SK-N-SH (cell line): ENCODE results near the gene ADRA2A. TPM values are rescaled to one million over a fixed set of nuclear protein-coding genes. Genes with fewer than 3 reads are reported as not detected.

Experiments used
- CTCF ChIA-PET: fragments of 300-600, 350-600 bp; formaldehyde crosslinking; extraction: SDS; loops from one replicate; lab custom pipeline; 2021; lab: Yijun Ruan, JAX
- POLR2A ChIA-PET: fragments of 350-600 bp; sonication (Branson Sonifier 250); formaldehyde crosslinking; extraction: SDS; loops from one replicate; lab custom pipeline; 2020; ENCODE audit warnings: antibody characterized with exemption, inconsistent platforms; lab: Yijun Ruan, JAX
- DNase-seq: peaks from one replicate; pipeline ENCODE4 v3.0.0; 2012
- H2AFZ ChIP-seq: fragments of 200-600 bp; sonication (generic); 2 replicates; pipeline ENCODE4 v1.8.1; 2016; ENCODE audit warnings: antibody characterized with exemption, mild to moderate bottlenecking, low read depth
- H3F3A ChIP-seq: fragments of 200-600 bp; sonication (generic); replicated peaks from 2 replicates; pipeline ENCODE3; 2016; ENCODE audit warnings: antibody characterized with exemption, mild to moderate bottlenecking; ENCODE audit not compliant: insufficient read depth
- H3K27ac ChIP-seq, 2 experiments: fragments of 200-500 bp in 1 of 2; fragments of 200-600 bp in 1 of 2; sonication (Bioruptor generic) in 1 of 2; sonication (generic), shearing (Covaris generic) in 1 of 2; 2 replicates each; pipeline versions ENCODE4 v1.5.1 to v1.6.1; 2014 to 2016; ENCODE audit warnings: low read depth in 2 of 2, inconsistent platforms in 1 of 2, low read length in 1 of 2, mild to moderate bottlenecking in 1 of 2, mixed read lengths in 1 of 2
- H3K27me3 ChIP-seq: fragments of 200-600 bp; sonication (generic), shearing (Covaris generic); 2 replicates; pipeline ENCODE4 v1.6.1; 2016; ENCODE audit warnings: mixed run types; ENCODE audit not compliant: insufficient read depth
- H3K36me3 ChIP-seq, 2 experiments: fragments of 200-500 bp in 1 of 2; fragments of 200-600 bp in 1 of 2; sonication (Bioruptor generic) in 1 of 2; sonication (generic) in 1 of 2; replicated peaks in 1 of 2; 2 replicates each; pipeline versions ENCODE3 to v1.5.1; 2014 to 2016; ENCODE audit warnings: low read length in 1 of 2, mild to moderate bottlenecking in 1 of 2; ENCODE audit not compliant: insufficient read depth in 2 of 2, control insufficient read depth in 1 of 2
- H3K4me1 ChIP-seq, 2 experiments: fragments of 200-500 bp in 1 of 2; fragments of 200-600 bp in 1 of 2; sonication (Bioruptor generic) in 1 of 2; sonication (generic), shearing (Covaris generic) in 1 of 2; 2 replicates each; pipeline versions ENCODE4 v1.5.1 to v1.6.1; 2014 to 2016; ENCODE audit warnings: low read depth in 1 of 2, low read length in 1 of 2, mixed run types in 1 of 2; ENCODE audit not compliant: insufficient read depth in 2 of 2, control insufficient read depth in 1 of 2
- H3K4me2 ChIP-seq: fragments of 200-600 bp; sonication (generic), shearing (Covaris generic); 2 replicates; pipeline ENCODE4 v1.6.1; 2017; ENCODE audit warnings: mixed run types
- H3K4me3 ChIP-seq, 2 experiments: fragments of 200-500 bp in 1 of 2; fragments of 200-600 bp in 1 of 2; sonication (Bioruptor generic) in 1 of 2; sonication (generic), shearing (Covaris generic) in 1 of 2; 2 replicates each; pipeline versions ENCODE4 v1.5.1 to v1.8.1; 2014 to 2016; ENCODE audit warnings: low read depth in 2 of 2, inconsistent platforms in 1 of 2, low read length in 1 of 2, mild to moderate bottlenecking in 1 of 2, mixed read lengths in 1 of 2, moderate library complexity in 1 of 2
- H3K79me2 ChIP-seq: fragments of 200-600 bp; sonication (generic); 2 replicates; pipeline ENCODE4 v1.8.1; 2017; ENCODE audit warnings: mild to moderate bottlenecking; ENCODE audit not compliant: insufficient read depth
- H3K9ac ChIP-seq: fragments of 200-600 bp; sonication (generic); 2 replicates; pipeline ENCODE4 v1.6.1; 2017; ENCODE audit warnings: mixed run types
- H3K9me2 ChIP-seq: fragments of 200-600 bp; sonication (generic); 2 replicates; pipeline ENCODE4 v1.6.1; 2017; ENCODE audit warnings: mixed run types
- H3K9me3 ChIP-seq: fragments of 200-600 bp; sonication (generic); 2 replicates; pipeline ENCODE4 v1.6.1; 2017; ENCODE audit warnings: mixed run types, mild to moderate bottlenecking, moderate library complexity
- H4K20me1 ChIP-seq: fragments of 200-600 bp; sonication (generic); 2 replicates; pipeline ENCODE4 v1.6.1; 2017; ENCODE audit warnings: mild to moderate bottlenecking, mixed run types; ENCODE audit not compliant: insufficient read depth
- CHD2 ChIP-seq: fragments of 150-350 bp; IDR thresholded peaks from 2 replicates; pipeline ENCODE4 v1.6.1; 2018; ENCODE audit warnings: low read length; ENCODE audit not compliant: partially characterized antibody
- EZH2phosphoT487 ChIP-seq: fragments of 200-600 bp; sonication (generic); IDR thresholded peaks from 2 replicates; pipeline ENCODE4 v1.6.1; 2017; ENCODE audit warnings: low read depth, mixed run types, mild to moderate bottlenecking, antibody characterized with exemption, moderate library complexity, borderline replicate concordance
- FOXJ3 ChIP-seq: sonication (generic); formaldehyde crosslinking; IDR thresholded peaks from 2 replicates; pipeline ENCODE4 v1.5.1; 2020; ENCODE audit warnings: mild to moderate bottlenecking, missing genetic modification reagents
- FOXM1 ChIP-seq: IDR thresholded peaks from 2 replicates; pipeline ENCODE4 v1.4.0; 2012; ENCODE audit warnings: low read depth, mild to moderate bottlenecking
- MEF2A ChIP-seq: IDR thresholded peaks from 2 replicates; pipeline ENCODE4 v1.4.0; 2012; ENCODE audit warnings: low read depth, borderline replicate concordance
- NFIC ChIP-seq: IDR thresholded peaks from 2 replicates; pipeline ENCODE4 v1.4.0; 2012; ENCODE audit warnings: borderline replicate concordance
- NRF1 ChIP-seq: IDR thresholded peaks from 2 replicates; pipeline ENCODE4 v1.6.1; 2012; ENCODE audit warnings: low read depth, mild to moderate bottlenecking, low read length
- RFX5 ChIP-seq: IDR thresholded peaks from 2 replicates; pipeline ENCODE4 v1.6.1; 2012; ENCODE audit warnings: mild to moderate bottlenecking, improper control_type of control experiment, low read length
- TCF12 ChIP-seq: IDR thresholded peaks from 2 replicates; pipeline ENCODE4 v1.4.0; 2012
- TEAD4 ChIP-seq: IDR thresholded peaks from 2 replicates; pipeline ENCODE4 v1.4.0; 2012; ENCODE audit warnings: mild to moderate bottlenecking, borderline replicate concordance; ENCODE audit not compliant: insufficient read depth
- YY1 ChIP-seq: IDR thresholded peaks from 2 replicates; pipeline ENCODE4 v1.4.0; 2012; ENCODE audit warnings: low read depth, mild to moderate bottlenecking
- WGBS: methylation state at CpG from one replicate; pipeline ENCODE4 v1.1.6; 2017; ENCODE audit warnings: low lambda C conversion rate; 5-methylcytosine and 5-hydroxymethylcytosine counted together
- polyA plus RNA-seq, 3 experiments: library from polyadenylated mRNA; depleted of rRNA; stranded (reverse); fragments of >200 nt; gene quantifications; 2 replicates each; pipeline ENCODE4 v1.2.3, GENCODE V29; 2012
- TF ChIP-seq, protein P1 (sequence below): IDR thresholded peaks from 2 replicates; pipeline ENCODE4 v1.4.0; 2012; ENCODE audit warnings: low read depth, borderline replicate concordance
- TF ChIP-seq, protein P2 (sequence below): IDR thresholded peaks from 2 replicates; pipeline ENCODE4 v1.6.1; 2012; ENCODE audit warnings: mild to moderate bottlenecking, low read depth, low read length, moderate library complexity
- TF ChIP-seq, protein P3 (sequence below): fragments of 200-600 bp; sonication (generic); IDR thresholded peaks from 2 replicates; pipeline ENCODE4 v1.6.1; 2017; ENCODE audit warnings: antibody characterized with exemption, mild to moderate bottlenecking, moderate library complexity
- TF ChIP-seq, protein P4 (sequence below): fragments of 150-350 bp; IDR thresholded peaks from 2 replicates; pipeline ENCODE4 v1.6.1; 2017; ENCODE audit warnings: antibody characterized with exemption, low read length, low read depth, borderline replicate concordance
- TF ChIP-seq, protein P5 (sequence below): IDR thresholded peaks from 2 replicates; pipeline ENCODE4 v1.4.0; 2012; ENCODE audit warnings: low read depth, borderline replicate concordance

The ADRA2A gene
- polyA plus RNA-seq, 1 of the 3 experiments (the other 2 are of a cell fraction), result 0.02 TPM

DNA sequence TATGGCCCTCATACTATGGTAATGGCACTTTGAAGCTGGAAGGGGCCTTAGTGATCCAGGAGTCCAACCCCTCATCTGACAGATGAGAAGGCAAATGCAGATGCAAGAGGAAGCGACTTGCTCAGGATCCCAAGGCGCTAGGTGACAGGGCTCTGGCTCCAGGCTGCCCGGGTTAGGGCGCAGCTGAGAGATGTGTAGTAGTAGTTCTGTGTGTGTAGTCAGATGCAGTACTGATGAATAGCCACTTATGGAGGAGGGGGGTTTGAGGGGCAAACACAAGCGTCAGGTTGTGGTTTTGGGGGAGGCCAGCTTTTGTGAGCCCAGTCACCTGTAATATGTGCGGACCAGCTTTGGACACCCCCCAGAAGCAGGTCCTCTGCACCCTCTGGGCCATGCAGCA lies 4.8 kb downstream of the ADRA2A start:
- Histone ChIP-seq H4K20me1 (no peaks in the 10 kb centered on the region), H3K79me2 (no peaks in the 10 kb centered on the region), H3K4me1 (peaks cover 0 to 11% of the 10 kb centered on the region in 2 experiments; a peak in 1 of 4 replicates), H3K9me2 (no peaks in the 10 kb centered on the region), H3K27me3 (0 out of 2 replicates have a peak, but pooled peaks cover 10% of the 10 kb centered on the region), H3K9me3 (no peaks in the 10 kb centered on the region), H2AFZ (no peak overlapping the region), H3K27ac (no peak overlapping the region), H3F3A (no peaks in the 10 kb centered on the region), H3K36me3 (no peaks in the 10 kb centered on the region), H3K4me2 (no peak overlapping the region), H3K9ac (no peak overlapping the region), H3K4me3 (no peak overlapping the region)
- no peak for TF ChIP-seq EZH2phosphoT487
- no peak for TF ChIP-seq RFX5
- no peak for TF ChIP-seq MEF2A
- TF ChIP-seq, protein P1, sequence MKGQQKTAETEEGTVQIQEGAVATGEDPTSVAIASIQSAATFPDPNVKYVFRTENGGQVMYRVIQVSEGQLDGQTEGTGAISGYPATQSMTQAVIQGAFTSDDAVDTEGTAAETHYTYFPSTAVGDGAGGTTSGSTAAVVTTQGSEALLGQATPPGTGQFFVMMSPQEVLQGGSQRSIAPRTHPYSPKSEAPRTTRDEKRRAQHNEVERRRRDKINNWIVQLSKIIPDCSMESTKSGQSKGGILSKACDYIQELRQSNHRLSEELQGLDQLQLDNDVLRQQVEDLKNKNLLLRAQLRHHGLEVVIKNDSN, result no peak
- TF ChIP-seq, protein P2, sequence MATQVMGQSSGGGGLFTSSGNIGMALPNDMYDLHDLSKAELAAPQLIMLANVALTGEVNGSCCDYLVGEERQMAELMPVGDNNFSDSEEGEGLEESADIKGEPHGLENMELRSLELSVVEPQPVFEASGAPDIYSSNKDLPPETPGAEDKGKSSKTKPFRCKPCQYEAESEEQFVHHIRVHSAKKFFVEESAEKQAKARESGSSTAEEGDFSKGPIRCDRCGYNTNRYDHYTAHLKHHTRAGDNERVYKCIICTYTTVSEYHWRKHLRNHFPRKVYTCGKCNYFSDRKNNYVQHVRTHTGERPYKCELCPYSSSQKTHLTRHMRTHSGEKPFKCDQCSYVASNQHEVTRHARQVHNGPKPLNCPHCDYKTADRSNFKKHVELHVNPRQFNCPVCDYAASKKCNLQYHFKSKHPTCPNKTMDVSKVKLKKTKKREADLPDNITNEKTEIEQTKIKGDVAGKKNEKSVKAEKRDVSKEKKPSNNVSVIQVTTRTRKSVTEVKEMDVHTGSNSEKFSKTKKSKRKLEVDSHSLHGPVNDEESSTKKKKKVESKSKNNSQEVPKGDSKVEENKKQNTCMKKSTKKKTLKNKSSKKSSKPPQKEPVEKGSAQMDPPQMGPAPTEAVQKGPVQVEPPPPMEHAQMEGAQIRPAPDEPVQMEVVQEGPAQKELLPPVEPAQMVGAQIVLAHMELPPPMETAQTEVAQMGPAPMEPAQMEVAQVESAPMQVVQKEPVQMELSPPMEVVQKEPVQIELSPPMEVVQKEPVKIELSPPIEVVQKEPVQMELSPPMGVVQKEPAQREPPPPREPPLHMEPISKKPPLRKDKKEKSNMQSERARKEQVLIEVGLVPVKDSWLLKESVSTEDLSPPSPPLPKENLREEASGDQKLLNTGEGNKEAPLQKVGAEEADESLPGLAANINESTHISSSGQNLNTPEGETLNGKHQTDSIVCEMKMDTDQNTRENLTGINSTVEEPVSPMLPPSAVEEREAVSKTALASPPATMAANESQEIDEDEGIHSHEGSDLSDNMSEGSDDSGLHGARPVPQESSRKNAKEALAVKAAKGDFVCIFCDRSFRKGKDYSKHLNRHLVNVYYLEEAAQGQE, result no peak
- TF ChIP-seq NFIC, result no peak
- no peak for TF ChIP-seq YY1
- TF ChIP-seq, protein P3, sequence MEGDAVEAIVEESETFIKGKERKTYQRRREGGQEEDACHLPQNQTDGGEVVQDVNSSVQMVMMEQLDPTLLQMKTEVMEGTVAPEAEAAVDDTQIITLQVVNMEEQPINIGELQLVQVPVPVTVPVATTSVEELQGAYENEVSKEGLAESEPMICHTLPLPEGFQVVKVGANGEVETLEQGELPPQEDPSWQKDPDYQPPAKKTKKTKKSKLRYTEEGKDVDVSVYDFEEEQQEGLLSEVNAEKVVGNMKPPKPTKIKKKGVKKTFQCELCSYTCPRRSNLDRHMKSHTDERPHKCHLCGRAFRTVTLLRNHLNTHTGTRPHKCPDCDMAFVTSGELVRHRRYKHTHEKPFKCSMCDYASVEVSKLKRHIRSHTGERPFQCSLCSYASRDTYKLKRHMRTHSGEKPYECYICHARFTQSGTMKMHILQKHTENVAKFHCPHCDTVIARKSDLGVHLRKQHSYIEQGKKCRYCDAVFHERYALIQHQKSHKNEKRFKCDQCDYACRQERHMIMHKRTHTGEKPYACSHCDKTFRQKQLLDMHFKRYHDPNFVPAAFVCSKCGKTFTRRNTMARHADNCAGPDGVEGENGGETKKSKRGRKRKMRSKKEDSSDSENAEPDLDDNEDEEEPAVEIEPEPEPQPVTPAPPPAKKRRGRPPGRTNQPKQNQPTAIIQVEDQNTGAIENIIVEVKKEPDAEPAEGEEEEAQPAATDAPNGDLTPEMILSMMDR, result no peak
- TF ChIP-seq, protein P4, sequence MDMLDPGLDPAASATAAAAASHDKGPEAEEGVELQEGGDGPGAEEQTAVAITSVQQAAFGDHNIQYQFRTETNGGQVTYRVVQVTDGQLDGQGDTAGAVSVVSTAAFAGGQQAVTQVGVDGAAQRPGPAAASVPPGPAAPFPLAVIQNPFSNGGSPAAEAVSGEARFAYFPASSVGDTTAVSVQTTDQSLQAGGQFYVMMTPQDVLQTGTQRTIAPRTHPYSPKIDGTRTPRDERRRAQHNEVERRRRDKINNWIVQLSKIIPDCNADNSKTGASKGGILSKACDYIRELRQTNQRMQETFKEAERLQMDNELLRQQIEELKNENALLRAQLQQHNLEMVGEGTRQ, result no peak
- no peak for TF ChIP-seq TEAD4
- TF ChIP-seq, protein P5, sequence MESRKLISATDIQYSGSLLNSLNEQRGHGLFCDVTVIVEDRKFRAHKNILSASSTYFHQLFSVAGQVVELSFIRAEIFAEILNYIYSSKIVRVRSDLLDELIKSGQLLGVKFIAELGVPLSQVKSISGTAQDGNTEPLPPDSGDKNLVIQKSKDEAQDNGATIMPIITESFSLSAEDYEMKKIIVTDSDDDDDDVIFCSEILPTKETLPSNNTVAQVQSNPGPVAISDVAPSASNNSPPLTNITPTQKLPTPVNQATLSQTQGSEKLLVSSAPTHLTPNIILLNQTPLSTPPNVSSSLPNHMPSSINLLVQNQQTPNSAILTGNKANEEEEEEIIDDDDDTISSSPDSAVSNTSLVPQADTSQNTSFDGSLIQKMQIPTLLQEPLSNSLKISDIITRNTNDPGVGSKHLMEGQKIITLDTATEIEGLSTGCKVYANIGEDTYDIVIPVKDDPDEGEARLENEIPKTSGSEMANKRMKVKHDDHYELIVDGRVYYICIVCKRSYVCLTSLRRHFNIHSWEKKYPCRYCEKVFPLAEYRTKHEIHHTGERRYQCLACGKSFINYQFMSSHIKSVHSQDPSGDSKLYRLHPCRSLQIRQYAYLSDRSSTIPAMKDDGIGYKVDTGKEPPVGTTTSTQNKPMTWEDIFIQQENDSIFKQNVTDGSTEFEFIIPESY, result no peak
- no peak for TF ChIP-seq FOXJ3 (CRISPR knock-in tag)
- TF ChIP-seq CHD2, result no peak
- TF ChIP-seq TCF12, result no peak
- no peak for TF ChIP-seq FOXM1
- no peak for TF ChIP-seq NRF1
- ChIA-PET CTCF (no interaction called here), POLR2A (no interaction called here)
- DNase-seq, result no peak
- 72% methylated on average over 6 of the region's 6 CpGs for WGBS
